MM.1S (cell line): ENCODE results near the gene KCNA3.

ENCODE experiments used
- EZH2phosphoT487 ChIP-seq: fragments of 300-600 bp; sonication (generic); IDR thresholded peaks from 2 replicates; pipeline ENCODE4 v1.6.1; 2018; ENCODE audit warnings: antibody characterized with exemption, low read length
- TF ChIP-seq, protein P1 (sequence below): fragments of 300-600 bp; sonication (generic); IDR thresholded peaks from 2 replicates; pipeline ENCODE4 v1.5.1; 2016; ENCODE audit warnings: antibody characterized with exemption, low read length, mixed read lengths

DNA sequence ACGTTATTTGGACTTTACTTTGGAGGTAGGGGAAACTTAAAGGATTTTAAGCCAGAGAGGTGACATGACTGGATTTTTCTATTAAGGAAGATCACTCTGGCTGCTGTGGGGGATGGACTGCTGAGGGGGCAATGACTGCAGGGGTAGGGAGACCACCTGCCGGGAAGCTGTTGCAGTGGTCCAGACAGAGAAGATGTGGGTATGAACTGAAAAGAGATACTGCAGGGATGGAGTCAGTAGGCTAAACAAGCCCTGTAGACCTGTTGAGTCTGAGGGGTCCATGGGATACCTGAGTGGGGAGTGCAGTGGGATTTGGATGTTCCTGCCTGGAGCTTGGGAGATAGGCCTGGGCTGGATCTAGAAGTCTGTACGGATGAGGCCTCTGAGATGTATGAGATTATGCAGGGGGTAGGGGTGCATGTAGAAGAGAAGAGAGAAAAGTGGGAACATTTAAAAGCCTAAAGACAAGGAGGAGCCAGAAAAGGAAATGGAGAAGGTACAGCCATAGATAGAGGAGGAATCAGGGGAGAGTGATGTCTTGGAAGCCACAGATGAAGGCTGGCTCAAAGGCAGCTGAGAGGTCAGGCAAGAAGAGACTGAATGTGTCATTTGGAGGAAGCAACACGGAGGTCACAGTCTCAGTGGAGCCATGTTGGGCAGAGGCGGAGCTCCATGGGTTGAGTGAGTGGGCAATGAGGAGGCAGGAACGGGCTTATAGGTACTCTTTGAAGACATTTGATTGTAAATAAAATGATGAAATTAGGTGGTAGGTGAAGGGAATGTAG lies 42.7 kb downstream of the KCNA3 start:
- TF ChIP-seq, protein P1, sequence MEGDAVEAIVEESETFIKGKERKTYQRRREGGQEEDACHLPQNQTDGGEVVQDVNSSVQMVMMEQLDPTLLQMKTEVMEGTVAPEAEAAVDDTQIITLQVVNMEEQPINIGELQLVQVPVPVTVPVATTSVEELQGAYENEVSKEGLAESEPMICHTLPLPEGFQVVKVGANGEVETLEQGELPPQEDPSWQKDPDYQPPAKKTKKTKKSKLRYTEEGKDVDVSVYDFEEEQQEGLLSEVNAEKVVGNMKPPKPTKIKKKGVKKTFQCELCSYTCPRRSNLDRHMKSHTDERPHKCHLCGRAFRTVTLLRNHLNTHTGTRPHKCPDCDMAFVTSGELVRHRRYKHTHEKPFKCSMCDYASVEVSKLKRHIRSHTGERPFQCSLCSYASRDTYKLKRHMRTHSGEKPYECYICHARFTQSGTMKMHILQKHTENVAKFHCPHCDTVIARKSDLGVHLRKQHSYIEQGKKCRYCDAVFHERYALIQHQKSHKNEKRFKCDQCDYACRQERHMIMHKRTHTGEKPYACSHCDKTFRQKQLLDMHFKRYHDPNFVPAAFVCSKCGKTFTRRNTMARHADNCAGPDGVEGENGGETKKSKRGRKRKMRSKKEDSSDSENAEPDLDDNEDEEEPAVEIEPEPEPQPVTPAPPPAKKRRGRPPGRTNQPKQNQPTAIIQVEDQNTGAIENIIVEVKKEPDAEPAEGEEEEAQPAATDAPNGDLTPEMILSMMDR: no peak
- TF ChIP-seq EZH2phosphoT487: no peak
